Measurements from ENCODE around the gene PRMT5.
"Not testable (repeated sequence)": the region's sequence is repeated elsewhere in the genome, so short reads cannot be mapped to it uniquely, and the experiment has no call there.

Gene PRMT5

GRCh38 chr14:22929104-22929960 lies at the start of gene PRMT5:
PRMT5 (minus strand) TSS chr14:22929376; CDS start chr14:22929361, 15 bp downstream.
- CTCF ChIA-PET: interaction anchor here (0.9 to 3.0 kb wide), 22 partner anchors 10 to 100 kb away, joined by 3 to 24 read pairs (median 5); partner anchors contain the start of genes AJUBA, HAUS4, RBM23 and REM2
- H3K9me3 Mint-ChIP-seq: no peaks in the 10 kb centered on the region
- H3K4me1 Mint-ChIP-seq: peaks cover 26% of the 10 kb centered on the region
- DNase-seq: peak; percentile 99
- H3K27ac Mint-ChIP-seq: no peak within 1 kb of the TSS
- no peak within 1 kb of the TSS for H3K4me3 Mint-ChIP-seq
- H3K36me3 Mint-ChIP-seq: peaks cover 20% of the 10 kb centered on the region
- H3K27me3 Mint-ChIP-seq: no peaks in the 10 kb centered on the region

GRCh38 chr14:22978487-22978837 lies 49.3 kb upstream of the PRMT5 start:
- Mint-ChIP-seq H3K27me3 (peaks cover 5% of the 10 kb centered on the region), H3K27ac (no peak overlapping the region), H3K4me1 (peaks cover 16% of the 10 kb centered on the region), H3K36me3 (no peaks in the 10 kb centered on the region), H3K9me3 (no peaks in the 10 kb centered on the region), H3K4me3 (no peak overlapping the region)
- CTCF ChIA-PET: interaction anchor here (1.6 kb wide), 1 partner anchor 79 kb away, joined by 4 read pairs; no protein-coding TSS in a partner anchor
- no peak for DNase-seq

GRCh38 chr14:22977684-22978486 lies 48.7 kb upstream of the PRMT5 start:
- CTCF ChIA-PET: interaction anchor here (1.3 to 6.7 kb wide), 6 partner anchors 7 to 91 kb away, joined by 3 to 120 read pairs (median 8); partner anchors contain the start of genes AJUBA and CDH24
- H3K27me3 Mint-ChIP-seq: peaks cover 5% of the 10 kb centered on the region
- peaks cover 16% of the 10 kb centered on the region for H3K4me1 Mint-ChIP-seq
- H3K4me3 Mint-ChIP-seq: no peak overlapping the region
- DNase-seq: no peak
- H3K9me3 Mint-ChIP-seq: no peaks in the 10 kb centered on the region
- H3K36me3 Mint-ChIP-seq: no peaks in the 10 kb centered on the region
- H3K27ac Mint-ChIP-seq: no peak overlapping the region

- peaks cover 16% of the 10 kb centered on the region for H3K4me1 Mint-ChIP-seq
- no peak overlapping the region for H3K4me3 Mint-ChIP-seq
- no peaks in the 10 kb centered on the region for H3K9me3 Mint-ChIP-seq
- peaks cover 7% of the 10 kb centered on the region for H3K27me3 Mint-ChIP-seq
- DNase-seq: no peak
- no peak overlapping the region for H3K27ac Mint-ChIP-seq
- no peaks in the 10 kb centered on the region for H3K36me3 Mint-ChIP-seq
- CTCF ChIA-PET: interaction anchor here (1.3 to 6.7 kb wide), 5 partner anchors 7 to 91 kb away, joined by 3 to 120 read pairs (median 8); partner anchors contain the start of genes AJUBA and CDH24
Observed at GRCh38 chr14:22977434-22977683, 48.2 kb upstream of the PRMT5 start.

GRCh38 chr14:22976620-22977433 lies 47.7 kb upstream of the PRMT5 start:
- Mint-ChIP-seq H3K4me1 (peaks cover 16% of the 10 kb centered on the region), H3K36me3 (no peaks in the 10 kb centered on the region), H3K4me3 (no peak overlapping the region), H3K27me3 (peaks cover 12% of the 10 kb centered on the region), H3K27ac (no peak overlapping the region), H3K9me3 (no peaks in the 10 kb centered on the region)
- no peak for DNase-seq
- CTCF ChIA-PET: interaction anchor here (1.3 to 6.7 kb wide), 5 partner anchors 8 to 92 kb away, joined by 3 to 120 read pairs (median 8); partner anchors contain the start of genes AJUBA and CDH24

- Mint-ChIP-seq H3K36me3 (no peaks in the 10 kb centered on the region), H3K27me3 (peaks cover 12% of the 10 kb centered on the region), H3K9me3 (no peaks in the 10 kb centered on the region), H3K27ac (no peak overlapping the region), H3K4me3 (no peak overlapping the region), H3K4me1 (peaks cover 4% of the 10 kb centered on the region)
- CTCF ChIA-PET: interaction anchor here (0.7 to 6.7 kb wide), 9 partner anchors 10 to 404 kb away, joined by 3 to 120 read pairs (median 16); partner anchors contain the start of genes AJUBA, CDH24 and PRMT5
- no peak for DNase-seq
Observed at GRCh38 chr14:22974530-22975313, 45.5 kb upstream of the PRMT5 start.

- peak; percentile 60 for DNase-seq
- Mint-ChIP-seq H3K4me1 (no peaks in the 10 kb centered on the region), H3K27ac (no peak overlapping the region), H3K4me3 (no peak overlapping the region), H3K36me3 (no peaks in the 10 kb centered on the region), H3K9me3 (no peaks in the 10 kb centered on the region), H3K27me3 (peaks cover 12% of the 10 kb centered on the region)
- CTCF ChIA-PET: interaction anchor here (0.7 to 6.7 kb wide), 25 partner anchors 11 to 403 kb away, joined by 3 to 120 read pairs (median 7); partner anchors contain the start of genes AJUBA, CDH24, HAUS4 and OXA1L
Observed at GRCh38 chr14:22973217-22974032, 44.2 kb upstream of the PRMT5 start.

- DNase-seq: no peak
- Mint-ChIP-seq H3K27ac (no peak overlapping the region), H3K4me3 (no peak overlapping the region), H3K27me3 (peaks cover 19% of the 10 kb centered on the region), H3K36me3 (no peaks in the 10 kb centered on the region), H3K4me1 (no peaks in the 10 kb centered on the region), H3K9me3 (no peaks in the 10 kb centered on the region)
- CTCF ChIA-PET: interaction anchor here (0.6 to 6.7 kb wide), 22 partner anchors 10 to 206 kb away, joined by 3 to 120 read pairs (median 8); partner anchors contain the start of genes AJUBA, CDH24, HAUS4 and OXA1L
Observed at GRCh38 chr14:22972313-22972930, 43.2 kb upstream of the PRMT5 start.

- Mint-ChIP-seq H3K27ac (no peak overlapping the region), H3K4me1 (no peaks in the 10 kb centered on the region), H3K4me3 (no peak overlapping the region), H3K27me3 (peaks cover 22% of the 10 kb centered on the region), H3K9me3 (no peaks in the 10 kb centered on the region), H3K36me3 (no peaks in the 10 kb centered on the region)
- CTCF ChIA-PET: interaction anchor here (1.7 to 3.7 kb wide), 5 partner anchors 23 to 84 kb away, joined by 5 to 33 read pairs (median 16); partner anchors contain the start of gene PRMT5
- DNase-seq: no peak
Observed at GRCh38 chr14:22971152-22971551, 42.0 kb upstream of the PRMT5 start.

GRCh38 chr14:22966783-22967269 lies 37.6 kb upstream of the PRMT5 start:
- Mint-ChIP-seq H3K9me3 (no peaks in the 10 kb centered on the region), H3K4me3 (no peak overlapping the region), H3K36me3 (no peaks in the 10 kb centered on the region), H3K27ac (no peak overlapping the region), H3K4me1 (no peaks in the 10 kb centered on the region), H3K27me3 (peaks cover 16% of the 10 kb centered on the region)
- CTCF ChIA-PET: interaction anchor here (1.0 kb wide), 1 partner anchor 19 kb away, joined by 3 read pairs; no protein-coding TSS in a partner anchor
- DNase-seq: no peak

- peaks cover 16% of the 10 kb centered on the region for H3K27me3 Mint-ChIP-seq
- not testable (repeated sequence) for H3K9me3 Mint-ChIP-seq, DNase-seq, H3K36me3 Mint-ChIP-seq, H3K4me1 Mint-ChIP-seq, H3K27ac Mint-ChIP-seq, H3K4me3 Mint-ChIP-seq
- CTCF ChIA-PET: interaction anchor here (1.0 kb wide), 1 partner anchor 20 kb away, joined by 3 read pairs; no protein-coding TSS in a partner anchor
Observed at GRCh38 chr14:22965916-22966782, 37.0 kb upstream of the PRMT5 start.

Measured in activated naive CD4-positive, alpha-beta T cell treated with anti-CD3 and anti-CD28 coated beads, Interleukin-2, amount 10 ng/mL, durations not matched to agents 7 days and 5 days (primary cell).